ENCODE measurements around the gene RPL10A.

RPL10A gene

GRCh38 chr6:35491558-35492257 lies 23.5 kb downstream of the RPL10A start:
- Histone ChIP-seq H3K27me3 (ENCODE audit: control insufficient read depth, insufficient read depth, low read length) (no peaks in the 10 kb centered on the region), H3K4me1 (ENCODE audit: control insufficient read depth, insufficient read depth, low read length) (peaks cover 64% of the 10 kb centered on the region), H3K36me3 (ENCODE audit: control insufficient read depth, insufficient read depth, low read length) (no peaks in the 10 kb centered on the region), H3K4me3 (ENCODE audit: low read length) (peak overlapping the region; percentile 71), H3K9ac (ENCODE audit: low read length) (no peak overlapping the region), H3K27ac (ENCODE audit: low read depth, low read length) (peak overlapping the region; percentile 99)

DNA sequence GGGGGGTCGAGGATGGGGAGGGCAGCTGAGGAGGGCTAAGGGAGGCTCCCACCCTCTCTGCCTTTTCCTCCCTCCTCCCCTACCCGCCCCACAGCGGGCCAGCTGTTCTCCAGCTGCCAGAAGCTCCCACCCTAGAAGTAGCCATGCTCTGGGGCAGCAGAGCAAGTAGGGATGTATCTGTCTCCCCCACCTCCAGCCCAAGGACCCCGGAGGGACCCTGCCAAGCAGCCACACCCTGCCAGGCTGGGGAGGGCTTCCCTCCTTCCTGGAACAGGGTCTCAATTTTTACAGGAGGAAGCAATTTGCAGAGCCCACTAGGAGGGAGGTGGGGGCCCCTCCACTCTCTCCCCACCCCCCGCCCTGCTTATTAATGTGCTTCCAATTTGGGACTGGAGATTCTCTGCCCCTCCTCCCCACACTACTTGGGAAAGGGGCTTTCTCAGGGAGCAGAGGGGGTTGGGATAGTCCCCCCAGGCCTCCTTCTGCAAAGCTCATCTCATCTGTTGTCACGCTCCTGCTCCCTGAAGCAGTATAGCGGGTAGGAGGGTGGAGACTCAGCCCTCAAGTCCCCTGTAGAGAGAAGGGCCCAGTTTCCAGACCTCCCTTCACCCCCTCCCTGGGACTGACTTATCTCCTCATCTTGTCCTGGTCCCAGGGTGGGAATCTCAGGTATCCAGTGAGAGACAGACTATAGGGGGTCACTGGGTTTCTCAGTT lies 24.2 kb downstream of the RPL10A start:
- Histone ChIP-seq H3K4me3 (ENCODE audit: low read length) (peak overlapping the region; percentile 51), H3K27ac (ENCODE audit: low read depth, low read length) (peak overlapping the region; percentile 99), H3K36me3 (ENCODE audit: control insufficient read depth, insufficient read depth, low read length) (no peaks in the 10 kb centered on the region), H3K9ac (ENCODE audit: low read length) (peak overlapping the region; percentile 39), H3K27me3 (ENCODE audit: control insufficient read depth, insufficient read depth, low read length) (no peaks in the 10 kb centered on the region), H3K4me1 (ENCODE audit: control insufficient read depth, insufficient read depth, low read length) (peaks cover 58% of the 10 kb centered on the region)

GRCh38 chr6:35492974-35493284 lies 24.7 kb downstream of the RPL10A start:
- Histone ChIP-seq H3K36me3 (ENCODE audit: control insufficient read depth, insufficient read depth, low read length) (no peaks in the 10 kb centered on the region), H3K4me3 (ENCODE audit: low read length) (peak overlapping the region; percentile 51), H3K9ac (ENCODE audit: low read length) (no peak overlapping the region), H3K27me3 (ENCODE audit: control insufficient read depth, insufficient read depth, low read length) (no peaks in the 10 kb centered on the region), H3K4me1 (ENCODE audit: control insufficient read depth, insufficient read depth, low read length) (peaks cover 52% of the 10 kb centered on the region), H3K27ac (ENCODE audit: low read depth, low read length) (peak overlapping the region; percentile 99)

GRCh38 chr6:35493307-35493983 lies 25.2 kb downstream of the RPL10A start:
- Histone ChIP-seq H3K36me3 (ENCODE audit: control insufficient read depth, insufficient read depth, low read length) (no peaks in the 10 kb centered on the region), H3K9ac (ENCODE audit: low read length) (peak overlapping the region; percentile 58), H3K4me1 (ENCODE audit: control insufficient read depth, insufficient read depth, low read length) (peaks cover 48% of the 10 kb centered on the region), H3K4me3 (ENCODE audit: low read length) (peak overlapping the region; percentile 85), H3K27ac (ENCODE audit: low read depth, low read length) (peak overlapping the region; percentile 99), H3K27me3 (ENCODE audit: control insufficient read depth, insufficient read depth, low read length) (no peaks in the 10 kb centered on the region)

DNA sequence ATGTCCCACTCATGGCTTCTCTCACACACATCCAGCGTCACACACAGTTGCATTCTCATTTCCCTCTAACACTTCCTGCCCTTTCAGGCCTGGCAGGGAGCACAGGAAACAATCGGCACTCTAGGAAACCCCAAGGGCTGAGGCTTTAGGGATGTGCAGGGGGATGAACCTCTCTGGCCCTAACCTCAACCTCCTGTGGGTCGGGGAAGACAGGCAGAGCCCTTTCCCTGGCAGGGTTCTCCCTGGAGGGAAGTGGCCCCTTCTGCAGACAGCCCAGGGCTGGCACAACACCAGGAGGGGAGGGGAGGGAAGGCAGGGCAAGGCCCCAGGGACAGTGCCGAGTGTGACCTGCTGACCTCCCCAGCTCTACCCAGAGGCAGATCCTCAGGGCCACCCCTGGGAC lies 26.0 kb downstream of the RPL10A start:
- H3K36me3 ChIP-seq (ENCODE audit: control insufficient read depth, insufficient read depth, low read length) = no peaks in the 10 kb centered on the region
- peak overlapping the region; percentile 85 for H3K4me3 ChIP-seq (ENCODE audit: low read length)
- H3K9ac ChIP-seq (ENCODE audit: low read length) = peak overlapping the region; percentile 58
- no peaks in the 10 kb centered on the region for H3K27me3 ChIP-seq (ENCODE audit: control insufficient read depth, insufficient read depth, low read length)
- H3K4me1 ChIP-seq (ENCODE audit: control insufficient read depth, insufficient read depth, low read length) = peaks cover 44% of the 10 kb centered on the region
- H3K27ac ChIP-seq (ENCODE audit: low read depth, low read length) = peak overlapping the region; percentile 99

GRCh38 chr6:35495258-35496035 lies 27.2 kb downstream of the RPL10A start:
- Histone ChIP-seq H3K4me1 (ENCODE audit: control insufficient read depth, insufficient read depth, low read length) (peaks cover 34% of the 10 kb centered on the region), H3K27me3 (ENCODE audit: control insufficient read depth, insufficient read depth, low read length) (no peaks in the 10 kb centered on the region), H3K9ac (ENCODE audit: low read length) (peak overlapping the region; percentile 80), H3K36me3 (ENCODE audit: control insufficient read depth, insufficient read depth, low read length) (no peaks in the 10 kb centered on the region), H3K27ac (ENCODE audit: low read depth, low read length) (peak overlapping the region; percentile 99), H3K4me3 (ENCODE audit: low read length) (peak overlapping the region; percentile 85)

GRCh38 chr6:35496036-35496840 lies 28.0 kb downstream of the RPL10A start:
- Histone ChIP-seq H3K27ac (ENCODE audit: low read depth, low read length) (peak overlapping the region; percentile 99), H3K27me3 (ENCODE audit: control insufficient read depth, insufficient read depth, low read length) (no peaks in the 10 kb centered on the region), H3K9ac (ENCODE audit: low read length) (peak overlapping the region; percentile 80), H3K4me3 (ENCODE audit: low read length) (peak overlapping the region; percentile 85), H3K36me3 (ENCODE audit: control insufficient read depth, insufficient read depth, low read length) (no peaks in the 10 kb centered on the region), H3K4me1 (ENCODE audit: control insufficient read depth, insufficient read depth, low read length) (peaks cover 32% of the 10 kb centered on the region)

- H3K36me3 ChIP-seq (ENCODE audit: control insufficient read depth, insufficient read depth, low read length) = no peaks in the 10 kb centered on the region
- no peaks in the 10 kb centered on the region for H3K27me3 ChIP-seq (ENCODE audit: control insufficient read depth, insufficient read depth, low read length)
- H3K27ac ChIP-seq (ENCODE audit: low read depth, low read length) = peak within 1 kb of the TSS; percentile 99
- H3K4me3 ChIP-seq (ENCODE audit: low read length) = peak within 1 kb of the TSS; percentile 85
- peaks cover 24% of the 10 kb centered on the region for H3K4me1 ChIP-seq (ENCODE audit: control insufficient read depth, insufficient read depth, low read length)
- H3K9ac ChIP-seq (ENCODE audit: low read length) = peak within 1 kb of the TSS; percentile 80
Observed at GRCh38 chr6:35496841-35497570, 28.8 kb downstream of the RPL10A start, which contains the start of gene TEAD3. TEAD3 (minus strand) TSS chr6:35497079.

- peak overlapping the region; percentile 97 for H3K27ac ChIP-seq (ENCODE audit: low read depth, low read length)
- H3K9ac ChIP-seq (ENCODE audit: low read length) = peak overlapping the region; percentile 60
- peak overlapping the region; percentile 68 for H3K4me3 ChIP-seq (ENCODE audit: low read length)
- no peaks in the 10 kb centered on the region for H3K27me3 ChIP-seq (ENCODE audit: control insufficient read depth, insufficient read depth, low read length)
- peaks cover 17% of the 10 kb centered on the region for H3K4me1 ChIP-seq (ENCODE audit: control insufficient read depth, insufficient read depth, low read length)
- H3K36me3 ChIP-seq (ENCODE audit: control insufficient read depth, insufficient read depth, low read length) = no peaks in the 10 kb centered on the region
Observed at GRCh38 chr6:35497571-35498421, 29.6 kb downstream of the RPL10A start.

DNA sequence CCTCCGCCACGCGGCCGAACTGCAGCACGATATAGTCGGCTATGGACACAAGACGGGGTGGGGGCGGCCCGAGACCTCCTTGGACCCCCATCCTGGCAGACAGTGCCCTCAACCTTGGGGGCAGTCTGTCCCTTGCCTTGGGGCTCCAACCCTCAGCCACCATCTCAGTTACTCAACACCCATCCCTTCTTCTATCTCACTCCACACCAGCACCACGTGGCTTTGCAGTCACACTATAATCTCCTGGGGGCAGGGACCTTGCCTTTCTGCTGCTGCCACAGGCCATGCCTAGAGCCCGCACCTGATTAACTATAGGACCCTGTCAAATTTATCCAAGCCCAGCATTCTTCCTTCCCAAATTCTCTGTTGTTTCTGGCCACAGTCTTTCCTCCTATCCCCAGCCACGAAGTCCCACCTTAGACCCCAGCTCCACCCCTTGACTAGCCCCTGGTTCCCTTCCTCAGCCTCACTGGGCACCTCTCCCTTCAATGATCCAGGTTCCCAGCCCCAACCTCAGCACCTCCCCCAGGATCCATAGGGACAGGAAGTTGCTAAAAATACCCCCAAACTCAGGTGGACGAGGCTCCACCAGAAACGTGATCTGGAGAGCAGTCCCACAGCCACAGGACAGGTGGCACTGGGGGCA lies 30.3 kb downstream of the RPL10A start:
- H3K4me1 ChIP-seq (ENCODE audit: control insufficient read depth, insufficient read depth, low read length) = peaks cover 11% of the 10 kb centered on the region
- peak overlapping the region; percentile 97 for H3K27ac ChIP-seq (ENCODE audit: low read depth, low read length)
- no peaks in the 10 kb centered on the region for H3K27me3 ChIP-seq (ENCODE audit: control insufficient read depth, insufficient read depth, low read length)
- no peak overlapping the region for H3K9ac ChIP-seq (ENCODE audit: low read length)
- H3K36me3 ChIP-seq (ENCODE audit: control insufficient read depth, insufficient read depth, low read length) = no peaks in the 10 kb centered on the region
- peak overlapping the region; percentile 61 for H3K4me3 ChIP-seq (ENCODE audit: low read length)

Measured in rectal smooth muscle tissue (tissue), 1 donor.